WTC11 (cell line): ENCODE data around the gene RBM28.

Experiments used
- ATF1 ChIP-seq: sonication (generic); formaldehyde crosslinking; IDR thresholded peaks from 2 replicates; pipeline ENCODE4 v1.8.1; 2023; ENCODE audit warnings: mild to moderate bottlenecking, moderate library complexity, missing genetic modification reagents
- ATF2 ChIP-seq: sonication (generic); formaldehyde crosslinking; IDR thresholded peaks from 2 replicates; pipeline ENCODE4 v1.8.1; 2022; ENCODE audit warnings: low read depth, missing genetic modification reagents, borderline replicate concordance
- CTCF ChIP-seq: fragments of 200-600 bp; IDR thresholded peaks from 2 replicates; pipeline ENCODE4 v1.8.0; 2022; ENCODE audit warnings: antibody characterized with exemption
- E2F1 ChIP-seq: sonication (generic); formaldehyde crosslinking; IDR thresholded peaks from 2 replicates; pipeline ENCODE4 v1.8.0; 2022; ENCODE audit warnings: mild to moderate bottlenecking, missing genetic modification reagents
- EMX1 ChIP-seq: fragments of 250-450 bp; sonication (Bioruptor Pico); IDR thresholded peaks from 2 replicates; pipeline ENCODE4 v1.8.0; 2021; ENCODE audit warnings: mild to moderate bottlenecking
- FOXP1 ChIP-seq: sonication (generic); formaldehyde crosslinking; IDR thresholded peaks from 2 replicates; pipeline ENCODE4 v1.8.0; 2022; ENCODE audit warnings: missing genetic modification reagents, mild to moderate bottlenecking, moderate library complexity, borderline replicate concordance
- MAX ChIP-seq: sonication (generic); formaldehyde crosslinking; IDR thresholded peaks from 2 replicates; pipeline ENCODE4 v1.8.0; 2022; ENCODE audit warnings: mild to moderate bottlenecking, missing genetic modification reagents
- MLX ChIP-seq: sonication (generic); formaldehyde crosslinking; IDR thresholded peaks from 2 replicates; pipeline ENCODE4 v1.8.1; 2023; ENCODE audit warnings: mild to moderate bottlenecking, missing genetic modification reagents, moderate library complexity
- PREB ChIP-seq: sonication (generic); formaldehyde crosslinking; IDR thresholded peaks from 2 replicates; pipeline ENCODE4 v1.8.1; 2022; ENCODE audit warnings: mild to moderate bottlenecking, missing genetic modification reagents, moderate library complexity, borderline replicate concordance
- SOX15 ChIP-seq: fragments of 250-450 bp; sonication (Bioruptor Pico); IDR thresholded peaks from 2 replicates; pipeline ENCODE4 v1.9.0; 2021; ENCODE audit warnings: mild to moderate bottlenecking
- TEAD4 ChIP-seq: sonication (generic); formaldehyde crosslinking; IDR thresholded peaks from 2 replicates; pipeline ENCODE4 v1.8.0; 2022; ENCODE audit warnings: mild to moderate bottlenecking, missing genetic modification reagents
- ZNF138 ChIP-seq: sonication (generic); formaldehyde crosslinking; conservative IDR thresholded peaks from 2 replicates; pipeline ENCODE4 v1.8.1; 2022; ENCODE audit warnings: mild to moderate bottlenecking, moderate library complexity, missing genetic modification reagents
- ZNF423 ChIP-seq: fragments of 250-450 bp; sonication (Bioruptor Pico); IDR thresholded peaks from 2 replicates; pipeline ENCODE4 v2.1.2; 2022; ENCODE audit warnings: mild to moderate bottlenecking, moderate library complexity

GRCh38 chr7:128299109-128299607 lies 44.5 kb downstream of the RBM28 start:
- no peak for TF ChIP-seq CTCF
- TF ChIP-seq SOX15 (CRISPR knock-in tag), result no peak
- 0 out of 2 replicates have a peak, but pooled peaks have one; percentile 33 for TF ChIP-seq MAX (CRISPR knock-in tag)
- TF ChIP-seq ATF2 (CRISPR knock-in tag), result no peak
- TF ChIP-seq ATF1 (CRISPR knock-in tag), result no peak
- TF ChIP-seq FOXP1, result no peak
- no peak for TF ChIP-seq TEAD4 (CRISPR knock-in tag)
- no peak for TF ChIP-seq MLX (CRISPR knock-in tag)
- TF ChIP-seq ZNF138, result no peak
- TF ChIP-seq E2F1 (CRISPR knock-in tag), result no peak
- TF ChIP-seq EMX1 (CRISPR knock-in tag), result no peak
- TF ChIP-seq PREB (CRISPR knock-in tag), result no peak
- no peak for TF ChIP-seq ZNF423
